Measurements from ENCODE around the gene CCDC136. TPM values are rescaled to one million over a fixed set of nuclear protein-coding genes. Genes with fewer than 3 reads are reported as not detected.

The CCDC136 gene
- total RNA-seq, 1 donor from 2014 or later: 17.9 TPM

- Histone ChIP-seq H3K4me1 (no peaks in the 10 kb centered on the region), H3K36me3 (no peaks in the 10 kb centered on the region), H3K27me3 (no peaks in the 10 kb centered on the region), H3K27ac (no peak overlapping the region), H3K9me3 (no peaks in the 10 kb centered on the region), H3K4me3 (no peak overlapping the region)
- no peak for DNase-seq (ENCODE audit: extremely low spot score in 2 of 2)
- intact Hi-C loops (cut with DNase I): no loop called here
- TF ChIP-seq POLR2AphosphoS5 (IDR thresholded peaks at IDR 0.05; ENCODE audit: insufficient read depth in 1 of 2, low read depth in 1 of 2): no peak
- no peak for TF ChIP-seq POLR2A (IDR thresholded peaks at IDR 0.05)
- TF ChIP-seq CTCF (IDR thresholded peaks at IDR 0.05): no peak
Measured at GRCh38 chr7:128811631-128812430, 20.1 kb downstream of the CCDC136 start.

- Histone ChIP-seq H3K27me3 (no peaks in the 10 kb centered on the region), H3K4me1 (no peaks in the 10 kb centered on the region), H3K9me3 (no peaks in the 10 kb centered on the region), H3K27ac (no peak overlapping the region), H3K36me3 (no peaks in the 10 kb centered on the region), H3K4me3 (no peak overlapping the region)
- TF ChIP-seq CTCF (IDR thresholded peaks at IDR 0.05): no peak
- no peak for DNase-seq (ENCODE audit: extremely low spot score in 2 of 2)
- intact Hi-C loops (cut with DNase I): no loop called here
Measured at GRCh38 chr7:128812514-128813168, 20.9 kb downstream of the CCDC136 start.

- Histone ChIP-seq H3K4me1 (no peaks in the 10 kb centered on the region), H3K27ac (no peak overlapping the region), H3K4me3 (no peak overlapping the region), H3K36me3 (no peaks in the 10 kb centered on the region), H3K27me3 (no peaks in the 10 kb centered on the region), H3K9me3 (no peaks in the 10 kb centered on the region)
- intact Hi-C loops (cut with DNase I): no loop called here
- DNase-seq (ENCODE audit: extremely low spot score in 2 of 2): no peak
- TF ChIP-seq POLR2AphosphoS5 (IDR thresholded peaks at IDR 0.05; ENCODE audit: insufficient read depth in 1 of 2, low read depth in 1 of 2) (no peak), CTCF (IDR thresholded peaks at IDR 0.05) (no peak), POLR2A (IDR thresholded peaks at IDR 0.05) (no peak)
Measured at GRCh38 chr7:128814499-128814898, 22.7 kb downstream of the CCDC136 start.

- Histone ChIP-seq H3K4me1 (no peaks in the 10 kb centered on the region), H3K27me3 (no peaks in the 10 kb centered on the region), H3K4me3 (no peak overlapping the region), H3K27ac (no peak overlapping the region), H3K36me3 (no peaks in the 10 kb centered on the region), H3K9me3 (no peaks in the 10 kb centered on the region)
- DNase-seq (ENCODE audit: extremely low spot score in 2 of 2): no peak
- TF ChIP-seq POLR2A (IDR thresholded peaks at IDR 0.05) (no peak), CTCF (IDR thresholded peaks at IDR 0.05) (no peak), POLR2AphosphoS5 (IDR thresholded peaks at IDR 0.05; ENCODE audit: insufficient read depth in 1 of 2, low read depth in 1 of 2) (no peak)
- intact Hi-C loops (cut with DNase I): no loop called here
Measured at GRCh38 chr7:128815289-128815942, 23.6 kb downstream of the CCDC136 start.

GRCh38 chr7:128818694-128819093, 26.9 kb downstream of the CCDC136 start:
- Histone ChIP-seq H3K9me3 (no peaks in the 10 kb centered on the region), H3K27ac (no peak overlapping the region), H3K27me3 (no peaks in the 10 kb centered on the region), H3K36me3 (no peaks in the 10 kb centered on the region), H3K4me3 (no peak overlapping the region), H3K4me1 (no peaks in the 10 kb centered on the region)
- intact Hi-C loops (cut with DNase I): no loop called here
- TF ChIP-seq POLR2A (IDR thresholded peaks at IDR 0.05): no peak
- no peak for TF ChIP-seq CTCF (IDR thresholded peaks at IDR 0.05)
- TF ChIP-seq POLR2AphosphoS5 (IDR thresholded peaks at IDR 0.05; ENCODE audit: insufficient read depth in 1 of 2, low read depth in 1 of 2): no peak
- no peak for DNase-seq (ENCODE audit: extremely low spot score in 2 of 2)
